Fibroblast of mammary gland (primary cell): ENCODE measurements around the gene TDRD7.

ENCODE experiments used
- DNase-seq: peaks from one replicate; pipeline ENCODE4 v3.0.0-alpha.2; 2010; ENCODE audit warnings: low read depth
- H3K4me3 ChIP-seq: 2 replicates; pipeline ENCODE4 v1.5.1; 2011; ENCODE audit warnings: low read depth, mild to moderate bottlenecking, low read length, moderate library complexity; ENCODE audit not compliant: control insufficient read depth
- TF ChIP-seq, protein P1 (sequence below): conservative IDR thresholded peaks from 2 replicates; pipeline ENCODE4 v1.5.1; 2011; ENCODE audit warnings: low read depth, low read length, inconsistent platforms; ENCODE audit not compliant: control insufficient read depth, insufficient read depth

Gene TDRD7

DNA sequence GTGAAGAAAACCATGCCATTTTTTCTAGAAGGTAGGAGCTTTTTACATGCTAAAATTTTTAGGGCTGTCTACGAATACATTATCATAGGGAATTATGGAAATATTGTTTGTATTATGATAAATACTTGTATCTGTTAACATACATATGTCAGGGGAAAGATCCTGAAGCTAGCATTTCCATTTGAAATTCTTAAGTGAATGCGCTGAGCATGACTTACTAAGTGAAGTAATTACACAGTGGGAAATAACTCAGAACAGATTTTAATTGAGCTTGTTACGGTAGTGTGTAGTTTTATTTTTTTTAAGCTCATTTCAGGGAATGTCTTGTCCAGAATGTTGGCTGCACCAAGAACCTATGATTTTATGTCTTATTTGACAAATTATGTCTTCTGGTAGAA, 19.1 kb downstream of the TDRD7 start:
- H3K4me3 ChIP-seq = no peak overlapping the region
- DNase-seq = no peak
- TF ChIP-seq, protein P1, sequence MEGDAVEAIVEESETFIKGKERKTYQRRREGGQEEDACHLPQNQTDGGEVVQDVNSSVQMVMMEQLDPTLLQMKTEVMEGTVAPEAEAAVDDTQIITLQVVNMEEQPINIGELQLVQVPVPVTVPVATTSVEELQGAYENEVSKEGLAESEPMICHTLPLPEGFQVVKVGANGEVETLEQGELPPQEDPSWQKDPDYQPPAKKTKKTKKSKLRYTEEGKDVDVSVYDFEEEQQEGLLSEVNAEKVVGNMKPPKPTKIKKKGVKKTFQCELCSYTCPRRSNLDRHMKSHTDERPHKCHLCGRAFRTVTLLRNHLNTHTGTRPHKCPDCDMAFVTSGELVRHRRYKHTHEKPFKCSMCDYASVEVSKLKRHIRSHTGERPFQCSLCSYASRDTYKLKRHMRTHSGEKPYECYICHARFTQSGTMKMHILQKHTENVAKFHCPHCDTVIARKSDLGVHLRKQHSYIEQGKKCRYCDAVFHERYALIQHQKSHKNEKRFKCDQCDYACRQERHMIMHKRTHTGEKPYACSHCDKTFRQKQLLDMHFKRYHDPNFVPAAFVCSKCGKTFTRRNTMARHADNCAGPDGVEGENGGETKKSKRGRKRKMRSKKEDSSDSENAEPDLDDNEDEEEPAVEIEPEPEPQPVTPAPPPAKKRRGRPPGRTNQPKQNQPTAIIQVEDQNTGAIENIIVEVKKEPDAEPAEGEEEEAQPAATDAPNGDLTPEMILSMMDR = no peak

DNA sequence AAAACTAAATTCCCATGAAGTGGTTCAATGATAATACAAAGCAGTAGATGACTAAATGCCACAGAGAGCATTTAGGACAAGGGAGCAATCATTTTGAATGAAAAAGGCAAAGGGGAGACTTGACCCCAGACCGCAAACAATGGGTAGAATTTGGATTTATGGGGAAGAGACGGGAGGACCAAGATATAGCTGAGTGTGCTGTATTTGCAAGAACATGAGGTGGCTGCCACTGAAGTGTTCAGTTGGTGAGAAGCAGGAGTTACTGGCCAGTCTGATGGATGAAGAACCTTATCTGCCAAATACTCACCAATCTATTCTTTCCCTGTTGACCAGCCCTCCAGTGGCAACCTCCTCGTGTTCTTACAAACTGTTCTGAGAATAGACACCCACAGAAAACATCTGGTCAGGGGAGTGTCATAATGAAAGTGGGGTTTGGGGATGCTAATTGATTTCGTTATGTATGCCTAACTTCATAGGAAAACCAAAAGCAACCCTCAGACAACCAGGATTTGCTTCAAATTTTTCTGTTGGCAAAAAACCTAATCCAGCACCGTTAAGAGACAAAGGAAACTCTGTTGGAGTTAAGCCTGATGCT, 19.8 kb downstream of the TDRD7 start:
- no peak for DNase-seq
- no peak overlapping the region for H3K4me3 ChIP-seq
- TF ChIP-seq, protein P1 = no peak

DNA sequence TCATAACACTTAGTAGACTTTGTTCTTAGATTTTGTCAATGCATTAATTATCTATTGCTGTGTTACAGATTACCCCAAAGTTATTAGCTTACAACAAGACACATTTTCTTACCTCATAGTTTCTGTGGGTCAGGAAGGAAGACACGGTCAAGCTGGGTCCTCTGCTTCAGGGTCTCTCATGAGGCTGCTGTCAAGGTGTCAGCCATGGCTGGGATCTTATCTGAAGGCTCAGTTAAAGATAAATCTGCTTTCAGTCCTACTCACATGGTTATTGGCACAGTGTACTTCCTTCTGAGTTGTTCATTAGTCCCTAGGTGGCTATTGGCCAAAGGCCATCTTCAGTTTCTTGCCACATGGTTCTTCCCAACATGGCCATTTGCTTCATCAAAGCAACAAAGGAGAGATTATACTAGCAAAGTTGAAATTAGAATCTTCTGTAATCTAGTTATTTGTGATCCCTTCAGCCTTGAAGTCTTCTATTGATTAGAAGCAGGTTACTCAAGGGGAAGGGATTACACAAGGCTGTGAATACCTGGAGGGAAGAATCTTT, 25.2 kb downstream of the TDRD7 start:
- no peak overlapping the region for H3K4me3 ChIP-seq
- TF ChIP-seq, protein P1 = no peak
- DNase-seq = peak; percentile 17

DNA sequence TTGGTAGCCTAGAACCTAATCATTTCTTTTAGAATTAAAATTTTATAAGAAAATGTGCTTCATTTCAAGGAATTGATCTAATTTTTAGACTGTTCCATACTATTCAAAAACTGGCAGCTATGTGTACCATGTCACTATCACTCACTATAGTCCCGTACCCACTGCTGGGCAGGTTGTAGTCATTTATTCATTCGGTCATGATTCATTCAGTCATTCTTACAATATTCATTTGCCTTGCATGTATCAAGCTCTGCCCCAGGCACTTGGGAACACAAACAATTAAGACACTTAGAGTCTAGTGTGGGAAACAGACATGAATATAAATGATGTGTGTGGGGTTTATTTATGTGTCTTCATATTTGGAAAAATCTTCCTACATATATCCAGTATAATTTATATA, 26.4 kb downstream of the TDRD7 start:
- TF ChIP-seq, protein P1 = no peak
- DNase-seq = no peak
- no peak overlapping the region for H3K4me3 ChIP-seq

DNA sequence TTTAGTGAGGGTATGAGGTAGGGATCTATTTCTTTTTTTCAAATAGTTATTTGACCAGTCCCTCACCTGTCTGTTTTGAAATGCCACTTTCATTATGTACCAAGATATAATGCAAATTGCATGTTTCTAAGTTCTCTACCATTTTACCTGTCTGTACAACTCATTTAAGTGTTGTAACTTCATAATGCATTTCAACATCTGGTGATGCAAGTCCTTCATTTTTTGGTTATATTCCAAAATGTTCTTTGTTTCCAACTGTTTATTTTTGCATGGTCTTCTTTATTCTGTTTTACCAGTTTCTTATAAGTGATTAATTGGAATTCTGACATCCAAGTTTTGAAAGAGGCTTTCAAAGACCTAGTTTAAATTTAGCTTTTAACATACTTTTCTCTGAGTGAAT, 26.8 kb downstream of the TDRD7 start:
- TF ChIP-seq, protein P1 = no peak
- no peak overlapping the region for H3K4me3 ChIP-seq
- peak; percentile 22 for DNase-seq

DNA sequence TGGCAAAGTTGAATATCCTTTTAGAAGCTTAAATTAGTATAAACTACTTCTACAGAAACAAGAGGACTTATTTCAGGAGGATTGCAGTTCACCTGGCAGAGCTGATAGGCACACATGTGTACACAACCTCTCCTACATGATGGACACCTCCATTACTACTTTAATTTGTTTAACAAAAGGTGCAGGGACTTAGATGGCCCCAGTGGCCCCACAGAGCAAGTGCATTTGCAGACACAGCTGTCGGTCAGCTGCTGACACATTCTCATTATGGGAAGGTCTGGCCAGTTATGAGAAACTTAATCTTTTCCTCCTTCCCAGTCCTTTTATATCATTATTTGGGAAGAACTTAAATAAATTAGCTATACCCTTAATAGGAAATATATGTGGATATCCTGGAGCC, 28.3 kb downstream of the TDRD7 start:
- DNase-seq = no peak
- TF ChIP-seq, protein P1 = no peak
- H3K4me3 ChIP-seq = no peak overlapping the region
